Measurements from ENCODE around the gene ITGB1BP2. TPM values are rescaled to one million over a fixed set of nuclear protein-coding genes. Genes with fewer than 3 reads are reported as not detected.
A peak's percentile ranks its signal among the peaks of the same experiment; 100 is the strongest.

ITGB1BP2 gene
- total and polyA plus RNA-seq, 2 of the 13 experiments (the other 11 are each of a cell fraction or from before 2014, with no cell fraction given) = 0.90 to 2.2 TPM

- TF ChIP-seq ZNF503 (CRISPR knock-in tag; IDR thresholded peaks at IDR 0.05) (no peak), PHB2 (IDR thresholded peaks at IDR 0.05; ENCODE audit: partially characterized antibody) (no peak), PRDM4 (CRISPR knock-in tag; IDR thresholded peaks at IDR 0.05; ENCODE audit: borderline replicate concordance) (no peak), TFAP4 (IDR thresholded peaks at IDR 0.05; ENCODE audit: borderline replicate concordance, low read depth) (no peak), SMAD1 (CRISPR knock-in tag; IDR thresholded peaks at IDR 0.05; ENCODE audit: borderline replicate concordance, low read depth) (no peak), FLYWCH1 (CRISPR knock-in tag; IDR thresholded peaks at IDR 0.05) (no peak), KAT7 (CRISPR knock-in tag; IDR thresholded peaks at IDR 0.05; ENCODE audit: borderline replicate concordance) (0 out of 2 replicates have a peak, but pooled peaks have one; percentile 41), ZNF879 (CRISPR knock-in tag; IDR thresholded peaks at IDR 0.05) (no peak), DMTF1 (CRISPR knock-in tag; IDR thresholded peaks at IDR 0.05) (no peak), HOXA3 (CRISPR knock-in tag; IDR thresholded peaks at IDR 0.05) (peak; percentile 61; the same call in 1 of the 2 replicates), ELF4 (CRISPR knock-in tag; IDR thresholded peaks at IDR 0.05; ENCODE audit: borderline replicate concordance) (no peak), ATRX (CRISPR knock-in tag; IDR thresholded peaks at IDR 0.05; ENCODE audit: borderline replicate concordance) (no peak), U2AF1 (optimal IDR thresholded peaks at IDR 0.05; ENCODE audit: low read depth, low read length) (no peak), ZNF652 (CRISPR knock-in tag; IDR thresholded peaks at IDR 0.05; ENCODE audit: borderline replicate concordance, low read depth) (no peak), ZNF256 (CRISPR knock-in tag; conservative IDR thresholded peaks at IDR 0.05) (no peak), THYN1 (CRISPR knock-in tag; IDR thresholded peaks at IDR 0.05; ENCODE audit: borderline replicate concordance, low read depth) (no peak)
- TF ChIP-seq, protein P1, sequence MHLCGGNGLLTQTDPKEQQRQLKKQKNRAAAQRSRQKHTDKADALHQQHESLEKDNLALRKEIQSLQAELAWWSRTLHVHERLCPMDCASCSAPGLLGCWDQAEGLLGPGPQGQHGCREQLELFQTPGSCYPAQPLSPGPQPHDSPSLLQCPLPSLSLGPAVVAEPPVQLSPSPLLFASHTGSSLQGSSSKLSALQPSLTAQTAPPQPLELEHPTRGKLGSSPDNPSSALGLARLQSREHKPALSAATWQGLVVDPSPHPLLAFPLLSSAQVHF (CRISPR knock-in tag; IDR thresholded peaks at IDR 0.05) = no peak
- TF ChIP-seq, protein P2, sequence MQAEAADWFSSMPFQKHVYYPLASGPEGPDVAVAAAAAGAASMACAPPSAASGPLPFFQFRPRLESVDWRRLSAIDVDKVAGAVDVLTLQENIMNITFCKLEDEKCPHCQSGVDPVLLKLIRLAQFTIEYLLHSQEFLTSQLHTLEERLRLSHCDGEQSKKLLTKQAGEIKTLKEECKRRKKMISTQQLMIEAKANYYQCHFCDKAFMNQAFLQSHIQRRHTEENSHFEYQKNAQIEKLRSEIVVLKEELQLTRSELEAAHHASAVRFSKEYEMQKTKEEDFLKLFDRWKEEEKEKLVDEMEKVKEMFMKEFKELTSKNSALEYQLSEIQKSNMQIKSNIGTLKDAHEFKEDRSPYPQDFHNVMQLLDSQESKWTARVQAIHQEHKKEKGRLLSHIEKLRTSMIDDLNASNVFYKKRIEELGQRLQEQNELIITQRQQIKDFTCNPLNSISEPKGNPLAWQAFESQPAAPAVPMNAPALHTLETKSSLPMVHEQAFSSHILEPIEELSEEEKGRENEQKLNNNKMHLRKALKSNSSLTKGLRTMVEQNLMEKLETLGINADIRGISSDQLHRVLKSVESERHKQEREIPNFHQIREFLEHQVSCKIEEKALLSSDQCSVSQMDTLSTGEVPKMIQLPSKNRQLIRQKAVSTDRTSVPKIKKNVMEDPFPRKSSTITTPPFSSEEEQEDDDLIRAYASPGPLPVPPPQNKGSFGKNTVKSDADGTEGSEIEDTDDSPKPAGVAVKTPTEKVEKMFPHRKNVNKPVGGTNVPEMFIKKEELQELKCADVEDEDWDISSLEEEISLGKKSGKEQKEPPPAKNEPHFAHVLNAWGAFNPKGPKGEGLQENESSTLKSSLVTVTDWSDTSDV (CRISPR knock-in tag; IDR thresholded peaks at IDR 0.05) = no peak
These were observed 18.0 kb upstream of the ITGB1BP2 start, which contains the start of gene NONO (continued) for GRCh38 chrX:71283403-71284143.
